K562 (cell line): Measurements from ENCODE around the gene DEFB114. TPM values are rescaled to one million over a fixed set of nuclear protein-coding genes. Genes with fewer than 3 reads are reported as not detected.
A peak's percentile ranks its signal among the peaks of the same experiment; 100 is the strongest.

Experiments
- BCOR ChIP-seq: fragments of 450-650 bp; IDR thresholded peaks from 2 replicates; pipeline ENCODE4 v1.6.1; 2016
- CBX2 ChIP-seq: fragments of 200-600 bp; sonication (generic); IDR thresholded peaks from one replicate; pipeline ENCODE4 v1.6.1; 2012; ENCODE audit warnings: mild to moderate bottlenecking, low read length, inconsistent platforms; ENCODE audit not compliant: insufficient read depth, poor library complexity, severe bottlenecking
- ETV6 ChIP-seq, 3 experiments: fragments of 150-350 bp in 1 of 3; sonication (generic) in 1 of 3; formaldehyde crosslinking in 1 of 3; IDR thresholded peaks; 2 replicates each; pipeline versions ENCODE4 v1.6.1 to v1.8.0; 2014 to 2022; ENCODE audit warnings: borderline replicate concordance in 2 of 3, low read depth in 2 of 3, antibody characterized with exemption in 1 of 3, low read length in 1 of 3, mild to moderate bottlenecking in 1 of 3, missing genetic modification reagents in 1 of 3
- GTF3C2 ChIP-seq: IDR thresholded peaks from 3 replicates; pipeline ENCODE4 v1.6.1; 2011; ENCODE audit warnings: borderline replicate concordance, mild to moderate bottlenecking, moderate library complexity; ENCODE audit not compliant: insufficient read length; ENCODE audit errors: extremely low read depth
- HNRNPUL1 ChIP-seq: fragments of 200-400 bp; formaldehyde crosslinking; IDR thresholded peaks from 2 replicates; pipeline ENCODE4 v1.6.1; 2017; ENCODE audit warnings: low read length
- IFI16 ChIP-seq: fragments of 250-450 bp; sonication (Bioruptor Pico); IDR thresholded peaks from 2 replicates; pipeline ENCODE4 v2.1.2; 2022; ENCODE audit warnings: mild to moderate bottlenecking, inconsistent platforms
- JUND ChIP-seq, 2 experiments: IDR thresholded peaks; 2 replicates in 1 of 2; 3 replicates in 1 of 2; pipeline ENCODE4 v1.6.1; 2011; ENCODE audit warnings: borderline replicate concordance in 2 of 2, low read depth in 2 of 2, low read length in 2 of 2, improper control_type of control experiment in 1 of 2, missing biosample characterization in 1 of 2, missing genetic modification characterization in 1 of 2, missing genetic modification reagents in 1 of 2
- KAT7 ChIP-seq: sonication (generic); formaldehyde crosslinking; IDR thresholded peaks from 2 replicates; pipeline ENCODE4 v1.8.0; 2022; ENCODE audit warnings: missing genetic modification reagents, mild to moderate bottlenecking, borderline replicate concordance
- MYNN ChIP-seq, 2 experiments: sonication (generic); formaldehyde crosslinking in 1 of 2; IDR thresholded peaks; 2 replicates each; pipeline versions ENCODE4 v1.5.0 to v1.6.1; 2016 to 2020; ENCODE audit warnings: antibody characterized with exemption in 1 of 2, missing genetic modification reagents in 1 of 2
- NCOA2 ChIP-seq, 2 experiments: fragments of 450-650 bp; IDR thresholded peaks; 2 replicates each; pipeline ENCODE4 v1.6.1; 2018; ENCODE audit warnings: mild to moderate bottlenecking in 2 of 2, moderate library complexity in 1 of 2; ENCODE audit not compliant: partially characterized antibody in 2 of 2
- RAD51 ChIP-seq: fragments of 450-650 bp; IDR thresholded peaks from 2 replicates; pipeline ENCODE4 v1.7.1; 2016; ENCODE audit warnings: low read depth, mild to moderate bottlenecking, borderline replicate concordance
- SMARCB1 ChIP-seq: IDR thresholded peaks from 2 replicates; pipeline ENCODE4 v1.6.1; 2011; ENCODE audit warnings: improper control_type of control experiment, low read depth; ENCODE audit not compliant: insufficient read length
- STAT5B ChIP-seq: fragments of 250-450 bp; sonication (Bioruptor Pico); IDR thresholded peaks from 2 replicates; pipeline ENCODE4 v1.8.0; 2021; ENCODE audit warnings: mild to moderate bottlenecking, inconsistent platforms
- SUPT5H ChIP-seq: fragments of 450-650 bp; IDR thresholded peaks from 2 replicates; pipeline ENCODE4 v1.6.1; 2016
- TAF15 ChIP-seq: fragments of 200-400 bp; formaldehyde crosslinking; IDR thresholded peaks from 2 replicates; pipeline ENCODE4 v1.6.1; 2017; ENCODE audit warnings: mild to moderate bottlenecking, low read depth, low read length, moderate library complexity
- ZNF133 ChIP-seq: fragments of 250-450 bp; sonication (Bioruptor Pico); IDR thresholded peaks from 2 replicates; pipeline ENCODE4 v1.4.0; 2020; ENCODE audit warnings: mild to moderate bottlenecking
- ZNF436 ChIP-seq: fragments of 250-450, 450-650 bp; sonication (Bioruptor Pico); formaldehyde crosslinking; IDR thresholded peaks from 2 replicates; pipeline ENCODE4 v1.7.0; 2020; ENCODE audit warnings: mild to moderate bottlenecking
- polyA plus RNA-seq, 8 experiments: library from polyadenylated mRNA; depleted of rRNA in 4 of 8; stranded (reverse) in 5 of 8; unstranded in 3 of 8; fragments of >200 nt; fragmentation: Nextera tagmentation in 2 of 8; fragmentation: Illumina TruSeq in 1 of 8; extraction: Ambion mirVana in 2 of 8; extraction: Trizol in 1 of 8; gene quantifications; 2 replicates each; pipeline versions ENCODE4 v1.2.1 to v1.2.3, GENCODE V29; 2011 to 2014; ENCODE audit warnings: inconsistent platforms in 1 of 8, missing spikeins in 1 of 8
- total RNA-seq, 7 experiments: library from RNA; depleted of rRNA in 6 of 7; stranded (reverse); fragments of >200 nt in 6 of 7; fragmentation: Illumina TruSeq in 2 of 7; extraction: Trizol in 2 of 7; gene quantifications; 2 replicates each; pipeline versions ENCODE4 v1.2.1 to v1.2.3, GENCODE V29; 2011 to 2021; ENCODE audit warnings: low replicate concordance in 1 of 7
- TF ChIP-seq, protein P1 (sequence below): sonication (generic); formaldehyde crosslinking; IDR thresholded peaks from 2 replicates; pipeline ENCODE4 v1.4.0; 2020; ENCODE audit warnings: mild to moderate bottlenecking, missing genetic modification reagents
- TF ChIP-seq, protein P2 (sequence below): fragments of 250-450 bp; sonication (Bioruptor Pico); IDR thresholded peaks from 2 replicates; pipeline ENCODE4 v1.4.0; 2020; ENCODE audit warnings: mild to moderate bottlenecking, moderate library complexity

The DEFB114 gene
- total and polyA plus RNA-seq, 9 of the 15 experiments (the other 6 are each of a cell fraction or from before 2014, with no cell fraction given), result not detected

DNA sequence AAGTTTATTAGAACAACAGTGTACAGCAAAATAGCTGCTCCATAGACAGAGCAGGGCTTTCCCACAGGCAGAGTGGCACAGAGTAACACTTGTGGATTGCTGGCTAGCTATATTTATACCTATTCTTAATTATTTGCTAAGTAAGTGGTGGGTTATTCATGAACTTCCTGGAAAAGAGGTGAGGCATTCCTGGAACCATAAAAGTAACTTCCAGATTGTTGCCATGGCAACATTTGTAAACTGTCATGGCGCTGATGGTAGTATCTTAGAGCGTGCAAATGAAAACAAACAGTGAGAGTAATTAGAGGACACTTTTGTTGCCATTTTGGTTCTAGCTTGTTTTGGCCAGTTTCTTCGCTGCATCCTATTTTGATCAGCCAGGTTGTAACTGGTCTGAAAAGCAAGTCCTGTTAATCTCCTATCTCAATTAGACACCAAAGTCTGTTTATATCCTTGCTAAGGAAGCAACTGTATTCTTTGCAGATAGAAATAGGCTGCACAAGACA is 23.9 kb downstream of the DEFB114 start (continued):
- TF ChIP-seq, protein P1, sequence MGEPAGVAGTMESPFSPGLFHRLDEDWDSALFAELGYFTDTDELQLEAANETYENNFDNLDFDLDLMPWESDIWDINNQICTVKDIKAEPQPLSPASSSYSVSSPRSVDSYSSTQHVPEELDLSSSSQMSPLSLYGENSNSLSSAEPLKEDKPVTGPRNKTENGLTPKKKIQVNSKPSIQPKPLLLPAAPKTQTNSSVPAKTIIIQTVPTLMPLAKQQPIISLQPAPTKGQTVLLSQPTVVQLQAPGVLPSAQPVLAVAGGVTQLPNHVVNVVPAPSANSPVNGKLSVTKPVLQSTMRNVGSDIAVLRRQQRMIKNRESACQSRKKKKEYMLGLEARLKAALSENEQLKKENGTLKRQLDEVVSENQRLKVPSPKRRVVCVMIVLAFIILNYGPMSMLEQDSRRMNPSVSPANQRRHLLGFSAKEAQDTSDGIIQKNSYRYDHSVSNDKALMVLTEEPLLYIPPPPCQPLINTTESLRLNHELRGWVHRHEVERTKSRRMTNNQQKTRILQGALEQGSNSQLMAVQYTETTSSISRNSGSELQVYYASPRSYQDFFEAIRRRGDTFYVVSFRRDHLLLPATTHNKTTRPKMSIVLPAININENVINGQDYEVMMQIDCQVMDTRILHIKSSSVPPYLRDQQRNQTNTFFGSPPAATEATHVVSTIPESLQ (CRISPR knock-in tag), result no peak
- TF ChIP-seq GTF3C2 (no peak), ETV6 (IDR thresholded peaks at IDR 0.05; ENCODE audit: borderline replicate concordance in 1 of 2, low read depth in 2 of 2, low read length in 1 of 2) (no peak), ETV6 (CRISPR knock-in tag; IDR thresholded peaks at IDR 0.05; ENCODE audit: borderline replicate concordance) (no peak), ZNF133 (CRISPR knock-in tag) (no peak), ZNF436 (CRISPR knock-in tag) (no peak), NCOA2 (IDR thresholded peaks at IDR 0.05; ENCODE audit: partially characterized antibody in 2 of 2) (no peak), KAT7 (CRISPR knock-in tag) (peak; percentile 52; the same call in 1 of the 2 replicates), SMARCB1 (no peak), RAD51 (no peak), TAF15 (no peak), BCOR (no peak), MYNN (IDR thresholded peaks at IDR 0.05) (0 out of 2 replicates have a peak, but pooled peaks have one; percentile 41), MYNN (CRISPR knock-in tag; IDR thresholded peaks at IDR 0.05) (no peak), SUPT5H (no peak), IFI16 (CRISPR knock-in tag) (no peak), HNRNPUL1 (no peak), STAT5B (no peak), JUND (IDR thresholded peaks at IDR 0.05; ENCODE audit: borderline replicate concordance, low read depth, low read length) (peak; percentile 60; the same call in 1 of the 2 replicates), JUND (tag; IDR thresholded peaks at IDR 0.05; ENCODE audit: borderline replicate concordance, low read depth, low read length) (peak; percentile 61; the same call in 2 of the 3 replicates), CBX2 (no peak)
- TF ChIP-seq, protein P2, sequence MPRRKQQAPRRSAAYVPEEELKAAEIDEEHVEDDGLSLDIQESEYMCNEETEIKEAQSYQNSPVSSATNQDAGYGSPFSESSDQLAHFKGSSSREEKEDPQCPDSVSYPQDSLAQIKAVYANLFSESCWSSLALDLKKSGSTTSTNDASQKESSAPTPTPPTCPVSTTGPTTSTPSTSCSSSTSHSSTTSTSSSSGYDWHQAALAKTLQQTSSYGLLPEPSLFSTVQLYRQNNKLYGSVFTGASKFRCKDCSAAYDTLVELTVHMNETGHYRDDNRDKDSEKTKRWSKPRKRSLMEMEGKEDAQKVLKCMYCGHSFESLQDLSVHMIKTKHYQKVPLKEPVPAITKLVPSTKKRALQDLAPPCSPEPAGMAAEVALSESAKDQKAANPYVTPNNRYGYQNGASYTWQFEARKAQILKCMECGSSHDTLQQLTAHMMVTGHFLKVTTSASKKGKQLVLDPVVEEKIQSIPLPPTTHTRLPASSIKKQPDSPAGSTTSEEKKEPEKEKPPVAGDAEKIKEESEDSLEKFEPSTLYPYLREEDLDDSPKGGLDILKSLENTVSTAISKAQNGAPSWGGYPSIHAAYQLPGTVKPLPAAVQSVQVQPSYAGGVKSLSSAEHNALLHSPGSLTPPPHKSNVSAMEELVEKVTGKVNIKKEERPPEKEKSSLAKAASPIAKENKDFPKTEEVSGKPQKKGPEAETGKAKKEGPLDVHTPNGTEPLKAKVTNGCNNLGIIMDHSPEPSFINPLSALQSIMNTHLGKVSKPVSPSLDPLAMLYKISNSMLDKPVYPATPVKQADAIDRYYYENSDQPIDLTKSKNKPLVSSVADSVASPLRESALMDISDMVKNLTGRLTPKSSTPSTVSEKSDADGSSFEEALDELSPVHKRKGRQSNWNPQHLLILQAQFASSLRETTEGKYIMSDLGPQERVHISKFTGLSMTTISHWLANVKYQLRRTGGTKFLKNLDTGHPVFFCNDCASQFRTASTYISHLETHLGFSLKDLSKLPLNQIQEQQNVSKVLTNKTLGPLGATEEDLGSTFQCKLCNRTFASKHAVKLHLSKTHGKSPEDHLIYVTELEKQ, result no peak
